HG02981 (cell line): ENCODE results near the gene APOL3.
"Not testable (repeated sequence)": the region's sequence is repeated elsewhere in the genome, so short reads cannot be mapped to it uniquely, and the experiment has no call there.

Source experiments
- ATAC-seq: cut with Tn5 transposase; IDR thresholded peaks from one replicate; pipeline ENCODE4 v1.9.1; 2021; ENCODE audit warnings: mild to moderate bottlenecking, moderate library complexity; ENCODE audit not compliant: unreplicated experiment

Gene APOL3, protein sequence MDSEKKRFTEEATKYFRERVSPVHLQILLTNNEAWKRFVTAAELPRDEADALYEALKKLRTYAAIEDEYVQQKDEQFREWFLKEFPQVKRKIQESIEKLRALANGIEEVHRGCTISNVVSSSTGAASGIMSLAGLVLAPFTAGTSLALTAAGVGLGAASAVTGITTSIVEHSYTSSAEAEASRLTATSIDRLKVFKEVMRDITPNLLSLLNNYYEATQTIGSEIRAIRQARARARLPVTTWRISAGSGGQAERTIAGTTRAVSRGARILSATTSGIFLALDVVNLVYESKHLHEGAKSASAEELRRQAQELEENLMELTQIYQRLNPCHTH

DNA sequence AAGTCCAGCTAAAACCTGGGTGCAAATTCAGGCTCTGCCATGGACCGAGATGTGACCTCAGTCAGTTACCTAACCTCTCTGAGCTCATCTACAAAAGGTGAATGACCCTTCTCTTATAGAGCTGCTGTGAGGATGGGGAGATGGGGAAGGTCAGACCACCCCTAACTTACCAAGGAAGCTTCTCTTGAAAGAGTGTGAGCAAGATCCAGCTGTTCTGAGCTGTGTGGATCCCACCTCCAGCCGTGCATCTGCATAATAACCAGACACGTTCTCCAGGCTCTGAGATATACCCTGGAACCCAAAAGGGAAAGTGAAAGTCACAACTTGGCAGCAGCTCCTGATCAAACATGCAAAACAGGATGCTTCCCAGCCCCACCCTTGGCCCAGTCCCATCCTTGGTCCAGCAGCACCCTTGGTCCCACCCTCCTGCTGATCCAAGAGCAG lies at the start of gene APOL3:
TSS of gene APOL3 (minus strand) at position 257 of the 444 bp plus-strand sequence. CDS start 11,700 bp downstream, outside the sequence.
- ATAC-seq, result no peak

DNA sequence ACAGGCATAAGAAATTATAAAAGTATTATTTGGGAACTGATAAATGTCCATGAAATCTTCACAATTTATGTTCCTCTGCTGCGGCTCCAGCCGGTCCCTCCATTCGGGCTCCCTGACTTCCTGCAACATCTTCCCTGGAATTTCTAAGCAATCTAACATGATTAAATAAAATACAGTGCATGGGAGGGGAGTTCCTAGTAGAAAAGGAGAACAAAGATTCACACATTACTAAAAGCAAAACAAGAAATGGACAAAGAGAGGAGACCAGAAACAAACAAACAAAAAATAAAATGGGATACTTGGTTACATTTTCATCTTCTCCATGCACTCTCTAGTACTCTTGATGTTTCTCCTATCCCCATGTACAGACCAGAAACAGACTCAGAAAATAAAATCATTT lies 49.7 kb upstream of the APOL3 start:
- ATAC-seq, result no peak

DNA sequence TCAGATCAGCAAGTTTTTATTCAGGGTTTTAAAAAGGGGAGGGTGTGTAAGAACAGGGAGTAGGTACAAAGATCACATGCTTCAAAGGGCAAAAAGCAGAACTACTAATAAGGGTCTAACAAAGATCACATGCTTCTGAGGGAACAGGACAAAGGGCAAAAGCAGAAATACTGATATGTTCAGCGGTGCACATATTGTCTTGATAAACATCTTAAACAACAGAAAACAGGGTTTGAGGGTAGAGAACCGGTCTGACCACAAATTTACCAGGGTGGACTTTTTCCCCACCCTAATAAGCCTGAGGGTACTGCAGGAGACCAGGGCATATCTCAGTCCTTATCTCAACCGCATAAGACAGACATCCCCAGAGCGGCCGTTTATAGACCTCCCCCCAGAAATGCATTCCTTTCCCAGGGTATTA lies 48.9 kb upstream of the APOL3 start:
- not testable (repeated sequence) for ATAC-seq

DNA sequence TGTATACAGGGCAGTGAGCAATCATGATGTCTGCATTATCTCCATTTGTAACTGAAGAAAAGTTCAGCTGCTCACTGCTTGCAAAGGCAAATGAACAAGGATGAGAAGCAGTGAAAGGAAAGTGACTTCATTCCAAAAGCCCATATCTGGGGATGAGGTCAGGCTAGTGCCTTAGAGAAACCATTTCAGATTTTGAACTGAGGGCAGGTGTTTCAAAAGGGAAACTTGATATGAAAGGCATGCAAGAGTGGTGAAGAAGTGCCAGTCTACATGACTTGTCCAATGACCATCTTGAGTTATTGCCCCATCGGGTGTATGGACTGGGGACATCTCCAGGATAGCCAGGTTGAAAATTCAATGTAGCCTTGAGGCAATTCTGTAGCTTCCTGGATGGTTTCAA lies 48.4 kb upstream of the APOL3 start:
- ATAC-seq, result no peak

DNA sequence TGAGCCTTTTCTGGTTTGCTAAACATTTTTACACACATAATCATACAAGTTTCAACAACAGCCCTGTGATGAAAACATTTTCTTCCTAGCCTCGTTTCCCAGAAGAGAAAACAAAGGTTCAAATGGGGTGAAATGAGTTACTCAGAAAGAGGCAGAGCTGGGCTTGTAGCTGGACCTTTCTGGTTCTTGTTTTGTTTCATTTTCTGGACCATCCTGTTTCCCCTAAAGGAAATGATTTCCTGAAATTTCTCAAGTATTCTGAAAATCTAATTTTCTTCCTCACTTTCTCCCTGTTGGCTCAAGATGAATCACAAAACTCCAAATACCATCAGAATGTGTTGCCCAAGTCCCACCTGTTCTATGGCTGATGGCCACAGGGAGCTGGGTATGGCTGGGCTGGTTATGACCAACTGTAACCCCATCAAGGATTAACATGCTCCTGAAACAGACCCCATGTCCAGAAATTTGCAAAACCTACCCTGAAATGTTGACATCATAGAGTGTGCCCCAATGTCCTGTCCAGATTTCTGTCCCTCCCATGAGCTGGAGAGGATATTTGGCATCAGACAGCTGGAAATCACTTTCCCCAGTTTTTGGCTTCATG lies 47.7 kb upstream of the APOL3 start:
- ATAC-seq, result no peak

DNA sequence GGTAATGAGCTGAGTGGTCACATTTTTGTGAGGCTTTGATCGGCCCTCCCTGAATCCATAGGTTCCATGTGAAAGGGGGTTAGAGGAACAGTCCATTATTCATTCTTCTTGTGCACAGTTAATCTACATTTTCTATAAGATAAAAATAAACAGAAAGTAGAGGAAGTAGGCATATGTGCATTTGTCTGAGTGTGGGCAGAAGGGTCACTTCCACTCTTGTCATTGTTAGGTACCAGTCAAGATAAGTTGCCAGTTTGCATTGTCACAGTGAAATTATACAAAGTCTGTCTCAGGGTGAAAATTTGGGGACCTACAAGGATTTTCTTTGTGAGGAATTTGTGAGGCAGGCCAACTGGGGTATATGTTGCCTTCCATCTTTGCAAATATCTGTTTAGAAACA lies 45.7 kb upstream of the APOL3 start:
- no peak for ATAC-seq

DNA sequence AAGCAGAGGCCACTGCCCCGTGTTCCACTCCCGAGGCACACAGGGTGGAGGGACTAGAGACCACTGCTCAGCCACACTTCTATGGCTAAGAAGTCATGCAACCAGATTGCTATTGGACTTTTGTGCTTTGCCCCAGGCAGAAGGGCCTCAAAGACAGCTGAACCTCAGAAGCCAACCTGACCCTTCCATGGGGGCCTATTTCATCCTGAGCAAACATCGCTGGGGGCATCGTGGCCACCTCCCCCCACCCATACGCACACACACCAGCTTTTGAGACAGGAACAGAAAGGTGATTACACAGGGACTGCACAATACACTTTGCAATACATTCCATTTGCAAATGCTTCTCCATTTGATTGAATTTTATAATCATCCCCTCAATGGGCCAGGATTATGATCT lies 45.0 kb upstream of the APOL3 start:
- ATAC-seq, result not testable (repeated sequence)

DNA sequence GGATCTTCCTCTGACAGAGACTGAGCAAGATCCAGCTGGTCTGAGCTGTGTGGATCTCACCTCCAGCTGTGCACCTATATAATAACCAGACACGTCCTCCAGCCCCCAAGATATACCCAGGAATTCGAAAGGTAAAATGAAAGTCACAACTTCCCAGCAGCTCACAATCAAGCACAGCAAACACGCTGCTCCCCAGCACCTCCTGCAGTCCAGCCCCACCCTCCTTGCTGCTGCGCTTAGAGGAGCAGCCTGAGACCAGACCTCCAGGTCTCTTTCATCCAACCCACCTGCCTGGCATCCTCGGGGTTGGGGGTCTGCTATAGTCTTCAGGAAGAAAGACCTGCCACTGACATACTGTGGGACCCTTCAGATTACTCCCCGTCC lies 44.1 kb upstream of the APOL3 start:
- ATAC-seq, result no peak

DNA sequence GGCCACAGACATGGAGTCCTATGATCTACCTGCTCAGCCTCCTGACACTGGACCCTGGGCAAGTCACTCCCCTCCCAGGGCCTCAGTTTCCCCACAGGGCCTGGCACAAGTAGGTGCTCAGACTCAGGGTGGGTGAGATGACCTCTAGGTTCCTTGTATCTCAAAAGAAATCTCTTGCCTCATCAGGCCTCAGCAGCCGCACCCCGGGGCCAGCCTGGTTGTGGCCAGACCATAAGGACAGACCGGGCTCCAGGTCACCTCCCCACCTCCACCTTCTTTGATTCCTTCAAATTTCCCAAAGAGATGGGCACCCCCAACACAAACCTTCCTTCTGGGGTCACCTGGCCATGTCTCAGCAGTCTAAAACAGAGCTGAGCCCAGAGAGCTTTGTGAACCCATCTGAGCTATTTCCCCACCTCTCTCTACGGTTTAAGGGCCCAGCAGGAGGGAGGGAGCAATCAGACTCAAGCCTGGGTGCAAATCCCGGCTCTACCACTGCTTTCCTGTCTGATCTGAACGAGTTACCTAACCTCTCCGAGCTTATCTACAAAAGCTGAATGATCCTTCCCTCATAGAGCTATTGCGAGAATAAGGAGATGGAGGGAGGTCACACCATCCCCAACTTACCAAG lies 43.6 kb upstream of the APOL3 start:
- no peak for ATAC-seq

DNA sequence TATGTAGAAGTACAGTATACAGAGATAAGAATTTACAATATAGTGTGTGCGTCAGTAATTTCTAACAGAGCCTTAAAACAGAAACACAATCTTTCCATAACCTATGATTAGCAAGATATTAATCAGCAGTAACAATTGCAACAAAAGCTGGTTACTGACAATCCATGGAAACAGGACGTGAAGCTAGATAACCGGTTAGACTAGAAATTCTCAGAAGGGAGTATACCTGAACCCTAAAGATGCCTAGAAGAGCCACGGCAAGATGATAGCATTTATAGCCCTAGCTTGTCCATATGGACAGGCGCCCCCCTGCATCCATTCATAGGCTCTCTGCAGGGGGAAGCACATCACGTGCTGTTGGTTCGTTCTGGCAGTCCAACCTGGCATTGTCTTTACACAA lies 42.9 kb upstream of the APOL3 start:
- ATAC-seq, result not testable (repeated sequence)

DNA sequence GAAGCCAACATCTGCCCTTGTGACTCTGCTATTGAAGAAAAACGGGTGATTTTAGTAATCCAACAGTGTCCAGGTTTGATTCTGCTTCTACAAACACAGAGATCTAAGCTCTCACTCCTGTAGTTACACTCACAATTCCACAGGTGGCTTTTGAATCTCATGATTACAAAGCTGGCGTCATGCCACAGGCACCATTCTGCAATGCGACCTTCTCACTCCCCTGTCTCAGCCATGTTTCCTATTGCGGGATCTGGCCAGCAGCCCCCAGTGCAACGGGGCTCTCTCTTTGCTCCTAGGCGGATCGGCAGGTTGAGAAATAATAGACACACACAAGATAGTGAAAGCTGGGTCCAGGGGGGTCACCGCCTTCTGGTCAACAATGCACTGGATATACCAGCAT lies 42.4 kb upstream of the APOL3 start:
- not testable (repeated sequence) for ATAC-seq

DNA sequence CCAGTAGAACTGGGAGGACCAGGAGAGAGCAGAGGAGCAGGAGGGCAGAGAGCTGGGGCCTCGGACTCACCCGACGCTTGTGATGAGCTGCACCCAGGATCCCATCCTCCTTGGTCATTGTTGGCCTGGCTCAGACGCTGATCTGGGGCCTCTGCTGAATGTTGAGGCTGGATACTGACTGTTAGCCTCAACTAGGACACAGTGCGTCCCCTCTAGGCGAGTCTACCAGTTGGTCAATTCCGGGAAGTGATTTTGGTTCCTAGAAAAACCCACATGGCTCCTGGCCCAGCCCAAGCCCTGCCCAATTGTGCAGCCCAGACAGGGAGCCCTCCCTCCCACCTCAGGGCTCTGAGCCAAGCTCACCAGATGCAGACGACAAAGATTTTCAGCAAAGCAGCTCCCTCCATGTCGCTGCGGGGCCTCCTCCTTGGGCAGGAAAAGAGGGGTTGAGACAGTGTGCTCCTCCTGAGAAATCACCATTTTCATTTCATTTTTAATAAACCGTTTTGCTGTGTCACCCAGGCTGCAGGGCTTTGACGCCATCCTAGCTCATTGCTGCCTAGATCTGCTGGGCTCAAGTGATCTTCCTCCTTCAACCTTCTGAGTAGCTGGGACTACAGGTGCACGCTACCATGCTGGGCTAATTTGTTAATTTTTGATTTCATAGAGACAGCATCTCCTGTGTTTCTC lies 41.2 kb upstream of the APOL3 start, which contains the start of gene APOL4:
TSS of gene APOL4 (minus strand) at position 180 of the 690 bp plus-strand sequence. CDS start at position 105, 75 bp downstream.
- ATAC-seq, result no peak

DNA sequence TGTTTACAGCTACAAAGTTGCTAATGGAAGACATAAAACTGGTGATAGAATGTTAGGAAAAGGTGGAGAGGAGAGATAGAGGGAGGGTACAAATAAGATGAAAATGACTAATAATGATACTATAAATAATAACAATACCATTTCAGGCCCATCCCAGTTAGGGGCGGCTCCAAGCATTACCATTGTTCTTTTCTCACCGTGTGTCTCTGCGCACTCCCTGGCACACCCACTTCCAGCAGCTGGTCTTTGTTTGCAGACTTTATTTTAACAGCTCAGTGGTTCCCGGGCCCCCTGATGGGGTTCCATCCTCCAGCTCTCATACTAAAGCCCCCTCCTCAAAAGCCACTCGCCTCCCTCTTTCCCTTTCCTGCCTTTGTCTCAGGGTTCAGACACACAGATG lies 40.5 kb upstream of the APOL3 start:
- ATAC-seq, result not testable (repeated sequence)

DNA sequence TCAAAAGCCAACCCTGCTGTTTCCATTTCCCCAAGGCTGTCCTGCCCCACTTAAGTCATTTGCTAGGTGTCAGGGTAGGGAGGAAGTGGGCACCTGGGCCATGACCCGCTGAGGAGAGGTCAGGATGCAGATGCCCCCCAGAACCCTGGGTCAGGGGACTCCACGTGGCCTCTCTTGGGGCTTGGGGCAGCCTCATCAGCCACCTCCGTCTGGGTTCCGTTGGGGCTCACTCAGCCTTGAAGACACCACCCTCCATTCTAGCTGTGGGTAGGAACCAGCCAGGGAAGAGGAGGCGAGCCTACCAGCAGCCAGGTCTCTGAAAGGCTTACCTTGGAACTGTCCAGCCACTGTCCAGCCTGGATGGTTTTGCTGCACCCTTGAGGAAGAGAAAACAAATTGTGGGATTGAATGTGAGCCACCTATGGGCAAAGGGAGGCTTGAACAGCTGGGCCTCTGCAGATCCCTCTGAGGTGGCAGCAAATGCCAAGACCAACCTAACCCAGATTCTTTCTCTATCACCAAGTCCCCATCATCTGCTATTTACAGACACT lies 38.5 kb upstream of the APOL3 start:
- ATAC-seq, result no peak

DNA sequence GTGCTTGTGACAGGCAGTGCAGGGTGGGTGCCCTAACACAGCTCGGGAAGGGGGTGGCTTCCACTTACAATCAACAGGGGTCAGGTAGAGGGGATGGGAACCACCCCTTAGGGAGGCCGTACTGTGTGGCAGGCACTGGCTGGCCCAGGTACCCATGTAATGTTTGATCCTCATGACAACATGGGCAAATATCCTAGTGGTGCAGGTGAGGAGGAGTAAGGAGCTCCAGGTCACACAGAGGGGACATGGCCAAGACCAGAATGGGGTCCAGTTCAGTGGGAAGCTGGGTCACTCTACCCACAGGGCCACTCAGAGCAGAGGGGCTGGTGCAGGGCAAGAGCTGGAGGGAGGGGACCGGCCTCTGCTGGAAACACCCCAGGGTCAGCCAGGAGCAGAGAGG lies 38.0 kb upstream of the APOL3 start:
- no peak for ATAC-seq

DNA sequence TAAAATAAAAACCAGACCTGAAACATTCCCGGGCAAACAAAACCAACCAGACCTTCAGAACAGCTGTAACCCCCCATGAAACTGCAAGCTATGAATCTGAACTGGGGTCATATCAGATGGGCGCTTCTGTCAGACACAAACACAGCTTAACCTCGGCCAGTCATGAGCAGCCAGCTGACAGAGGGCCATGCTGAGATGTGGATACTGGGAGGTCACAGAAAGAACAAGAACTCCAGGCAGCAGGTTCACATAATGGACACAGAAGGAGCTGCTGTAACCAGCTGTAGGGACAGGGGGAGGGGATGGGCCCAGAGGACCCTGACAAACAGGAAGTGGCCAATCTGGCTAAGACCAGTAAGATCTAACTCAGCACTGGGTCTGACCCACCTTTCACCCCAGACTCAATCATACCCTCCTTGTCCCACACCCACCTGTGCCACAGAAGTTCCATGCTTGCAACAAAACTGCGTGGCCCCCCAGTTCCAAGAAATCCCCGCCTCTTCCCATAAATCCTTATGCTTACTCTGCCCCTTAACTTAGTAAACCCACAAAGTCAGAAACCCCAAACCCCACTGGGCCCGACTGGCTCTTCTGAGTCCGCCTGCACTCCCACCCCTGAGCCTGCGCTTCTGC lies 37.1 kb upstream of the APOL3 start:
- no peak for ATAC-seq

DNA sequence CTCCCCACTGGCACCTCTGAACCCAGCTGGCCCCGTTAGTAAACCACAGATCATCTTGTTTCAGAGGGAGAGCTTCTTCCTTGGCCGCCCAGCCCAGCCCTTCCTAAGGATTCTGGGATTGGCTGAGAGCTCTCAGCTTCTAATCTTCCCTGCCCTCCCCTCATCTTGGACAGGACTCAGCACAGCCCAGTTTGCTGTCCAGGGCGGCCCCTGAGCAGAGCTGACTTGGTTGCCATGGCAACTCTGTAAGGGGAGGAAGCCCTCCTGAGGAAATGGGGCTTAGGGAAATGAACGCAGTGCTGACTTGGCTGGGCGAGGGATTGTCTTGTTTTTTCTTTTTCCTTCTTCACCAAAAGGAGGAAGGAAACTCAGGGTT lies 36.5 kb upstream of the APOL3 start:
- ATAC-seq, result no peak

DNA sequence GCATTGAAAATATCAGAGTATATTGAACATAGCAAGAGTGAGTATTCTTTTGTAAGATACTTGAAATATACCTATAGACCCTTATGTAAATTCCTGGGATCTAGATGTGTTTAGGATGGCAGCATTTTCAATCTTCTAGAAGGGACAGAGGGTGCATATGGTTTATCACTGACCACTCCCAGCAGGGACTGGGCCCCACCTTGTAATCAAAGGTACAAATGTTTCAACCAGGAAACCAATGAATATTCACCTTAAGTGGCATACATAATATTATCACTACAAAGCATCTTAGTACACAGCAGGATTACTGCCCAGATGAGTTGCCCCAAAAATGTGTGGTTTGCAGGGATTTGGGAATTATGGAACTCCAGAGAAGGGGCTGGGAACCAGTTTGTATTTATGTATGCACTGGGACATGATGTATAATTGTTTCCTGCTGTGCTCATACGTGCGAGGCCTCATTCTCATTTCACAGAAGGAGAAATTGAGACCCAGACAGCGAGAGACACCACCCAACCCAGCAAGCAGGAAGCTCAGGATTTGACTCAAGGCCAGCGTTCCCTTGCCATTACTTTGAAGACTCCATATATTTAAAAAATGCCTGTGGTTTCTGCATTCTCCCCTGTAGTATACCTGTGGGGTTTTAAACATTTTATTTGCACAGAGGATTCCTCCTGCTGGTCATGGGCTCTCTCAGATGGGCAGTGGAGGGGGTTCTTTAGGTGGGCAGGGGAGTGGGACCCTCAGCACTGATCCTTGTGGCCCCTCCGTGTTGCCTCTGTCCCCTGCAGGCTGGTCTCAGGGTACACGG lies 35.9 kb upstream of the APOL3 start:
- ATAC-seq, result no peak

DNA sequence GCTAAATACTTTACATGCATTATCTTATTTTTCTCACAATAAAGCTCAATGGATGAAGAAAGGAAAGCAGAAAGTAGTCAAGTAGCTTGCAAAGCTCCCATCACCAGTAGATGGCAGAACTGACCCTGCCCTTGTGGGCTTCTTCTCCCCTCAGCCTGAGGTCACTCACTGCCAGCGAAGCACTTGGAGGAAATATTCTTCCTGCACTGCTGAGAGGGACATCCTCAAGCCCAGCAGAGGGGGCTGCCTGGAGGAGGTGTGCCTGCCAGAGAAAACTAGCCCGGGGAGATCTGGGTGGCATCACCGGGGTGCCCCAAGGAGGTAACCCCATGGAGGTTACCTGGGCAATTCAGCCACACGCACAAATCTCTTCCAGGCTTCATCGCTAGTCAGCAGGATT lies 34.4 kb upstream of the APOL3 start:
- no peak for ATAC-seq

DNA sequence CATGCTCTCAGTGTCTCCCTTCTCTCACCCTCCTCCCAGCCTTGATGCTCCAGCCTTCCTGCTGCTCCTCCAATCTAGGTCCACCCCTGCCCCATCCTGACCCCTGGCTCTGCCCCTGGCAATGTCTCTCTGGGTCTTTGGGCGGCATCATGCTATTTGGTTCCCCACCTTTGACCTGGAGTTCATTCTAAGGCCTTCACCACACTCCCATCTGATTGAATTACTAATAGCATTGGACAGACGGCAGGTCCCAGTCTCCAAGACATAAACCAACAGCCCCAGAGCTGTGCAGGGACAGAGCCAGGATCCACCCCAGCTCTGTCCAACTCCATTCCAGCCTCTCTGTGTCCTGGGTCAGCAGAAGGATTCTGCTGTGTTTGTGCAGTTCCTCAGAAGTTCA lies 33.8 kb upstream of the APOL3 start:
- ATAC-seq, result no peak
